Uterus (tissue), 4 donors: ENCODE results near the gene CYGB. TPM values are rescaled to one million over a fixed set of nuclear protein-coding genes. Genes with fewer than 3 reads are reported as not detected.

ENCODE experiments used
- DNase-seq, 2 donors: peaks; one replicate each; pipeline ENCODE4 v3.0.0-alpha.2; 2019 to 2020
- H3K27ac ChIP-seq, 2 donors: fragments of 200-600 bp; sonication (generic); 1 replicate in 1 of 2; 2 replicates in 1 of 2; pipeline ENCODE4 v1.5.1; 2016 to 2018
- H3K27me3 ChIP-seq, 2 donors: fragments of 200-600 bp; sonication (generic); one replicate each; pipeline ENCODE4 v1.5.1; 2018 to 2019; ENCODE audit warnings: control low read depth in 1 of 2
- H3K36me3 ChIP-seq, 2 donors: fragments of 200-600 bp; sonication (generic); one replicate each; pipeline ENCODE4 v1.5.1; 2019; ENCODE audit warnings: control low read depth in 1 of 2
- H3K4me1 ChIP-seq, 2 donors: fragments of 200-600 bp; sonication (generic); one replicate each; pipeline ENCODE4 v1.5.1; 2018 to 2019; ENCODE audit warnings: control low read depth in 1 of 2
- H3K4me3 ChIP-seq, 2 donors: fragments of 200-600 bp; sonication (generic); 1 replicate in 1 of 2; 2 replicates in 1 of 2; pipeline ENCODE4 v1.5.1; 2018 to 2019; ENCODE audit warnings: mild to moderate bottlenecking in 1 of 2
- H3K9me3 ChIP-seq, 2 donors: fragments of 200-600 bp; sonication (generic); one replicate each; pipeline ENCODE4 v1.5.1; 2019; ENCODE audit warnings: control low read depth in 1 of 2
- CTCF ChIP-seq, 4 experiments: fragments of 200-600 bp in 2 of 4; fragments of 450-650 bp in 2 of 4; sonication (generic) in 2 of 4; IDR thresholded peaks; one replicate each; pipeline ENCODE4 v1.5.1; 2016 to 2019; ENCODE audit warnings: antibody characterized with exemption in 4 of 4, mild to moderate bottlenecking in 2 of 4, moderate library complexity in 1 of 4
- POLR2A ChIP-seq, 2 donors: fragments of 450-650 bp; IDR thresholded peaks; one replicate each; pipeline ENCODE4 v1.6.1; 2016; ENCODE audit warnings: antibody characterized with exemption in 2 of 2, mild to moderate bottlenecking in 1 of 2, moderate library complexity in 1 of 2
- intact Hi-C: fragments of 100-400 bp; cut with DNase I; formaldehyde crosslinking; loops from one replicate; pipeline ENCODE4 v1.15.1; 2023; ENCODE audit warnings: low total_unique reads
- total RNA-seq, 4 donors: library from RNA; depleted of rRNA in 3 of 4; stranded (reverse); fragments of >200 nt in 3 of 4; gene quantifications; one replicate each; pipeline versions ENCODE4 v1.1.0 to v1.2.4, GENCODE V29; 2014 to 2023
- donor health status: DM: yes; HTN: yes; CAD: no.

The CYGB gene
- total RNA-seq, 4 donors from 2014 or later = 7.8 to 33.2 (median 19.8) TPM

GRCh38 chr17:76538941-76539570, 1.5 kb upstream of the CYGB start:
- H3K27me3 ChIP-seq = peaks cover 0 to 8% of the 10 kb centered on the region in 2 donors
- H3K36me3 ChIP-seq = no peaks in the 10 kb centered on the region
- intact Hi-C loops = no loop called here
- no peak overlapping the region for H3K4me3 ChIP-seq
- H3K4me1 ChIP-seq = peaks cover 0 to 9% of the 10 kb centered on the region in 2 donors
- TF ChIP-seq POLR2A (IDR thresholded peaks at IDR 0.05) (no peak), CTCF (IDR thresholded peaks at IDR 0.05) (no peak)
- peak overlapping the region; percentile 74 to 83 for H3K27ac ChIP-seq
- no peak for DNase-seq
- no peaks in the 10 kb centered on the region for H3K9me3 ChIP-seq

GRCh38 chr17:76538281-76538931, 897 bp upstream of the CYGB start:
- no peaks in the 10 kb centered on the region for H3K9me3 ChIP-seq
- H3K4me1 ChIP-seq = peaks cover 0 to 9% of the 10 kb centered on the region in 2 donors
- H3K36me3 ChIP-seq = no peaks in the 10 kb centered on the region
- H3K4me3 ChIP-seq = peak overlapping the region; percentile 24 to 40
- intact Hi-C loops = no loop called here
- TF ChIP-seq CTCF (IDR thresholded peaks at IDR 0.05) (no peak), POLR2A (IDR thresholded peaks at IDR 0.05) (no peak)
- DNase-seq = peak in 1 of 2 donors; percentile 25
- peaks cover 0 to 8% of the 10 kb centered on the region in 2 donors for H3K27me3 ChIP-seq
- H3K27ac ChIP-seq = peak overlapping the region; percentile 74 to 83

- Histone ChIP-seq H3K36me3 (no peaks in the 10 kb centered on the region), H3K9me3 (no peaks in the 10 kb centered on the region), H3K27ac (peak overlapping the region; percentile 74 to 83), H3K27me3 (peaks cover 0 to 8% of the 10 kb centered on the region in 2 donors), H3K4me3 (peak overlapping the region; percentile 24 to 40), H3K4me1 (peaks cover 0 to 9% of the 10 kb centered on the region in 2 donors)
- intact Hi-C loops = no loop called here
- peak; percentile 54 to 60 for DNase-seq
- no peak for TF ChIP-seq CTCF (IDR thresholded peaks at IDR 0.05)
- no peak for TF ChIP-seq POLR2A (IDR thresholded peaks at IDR 0.05)
These were observed 276 bp downstream of the CYGB start for GRCh38 chr17:76537288-76537577.

GRCh38 chr17:76536511-76537287, 810 bp downstream of the CYGB start:
- Histone ChIP-seq H3K9me3 (no peaks in the 10 kb centered on the region), H3K36me3 (no peaks in the 10 kb centered on the region), H3K27ac (peak overlapping the region; percentile 74 to 83), H3K4me3 (peak overlapping the region; percentile 24 to 40), H3K4me1 (peaks cover 0 to 9% of the 10 kb centered on the region in 2 donors), H3K27me3 (peaks cover 0 to 8% of the 10 kb centered on the region in 2 donors)
- TF ChIP-seq POLR2A (IDR thresholded peaks at IDR 0.05) (no peak), CTCF (IDR thresholded peaks at IDR 0.05) (no peak)
- no peak for DNase-seq
- intact Hi-C loops = no loop called here
